Smooth muscle cell (in vitro differentiated cells): ENCODE results near the gene ADAMTS17. TPM values are rescaled to one million over a fixed set of nuclear protein-coding genes. Genes with fewer than 3 reads are reported as not detected.

Source experiments
- DNase-seq: peaks from one replicate; lab custom pipeline; 2025; ENCODE audit not compliant: unreplicated experiment; lab: John Stamatoyannopoulos, UW
- H2AFZ ChIP-seq: fragments of 200-600 bp; sonication (generic); 2 replicates; pipeline ENCODE4 v1.6.0; 2016; ENCODE audit warnings: antibody characterized with exemption, low read depth, mild to moderate bottlenecking
- H3F3A ChIP-seq: fragments of 200-600 bp; sonication (generic); 2 replicates; pipeline ENCODE4 v1.6.0; 2017; ENCODE audit warnings: antibody characterized with exemption, low read depth
- H3K27ac ChIP-seq: fragments of 200-600 bp; sonication (generic); 2 replicates; pipeline ENCODE4 v1.5.1; 2016; ENCODE audit warnings: low read depth, mild to moderate bottlenecking
- H3K27me3 ChIP-seq: fragments of 200-600 bp; sonication (generic); 2 replicates; pipeline ENCODE4 v1.6.1; 2016; ENCODE audit warnings: low read depth, mild to moderate bottlenecking
- H3K36me3 ChIP-seq: fragments of 200-600 bp; sonication (generic); 2 replicates; pipeline ENCODE4 v1.5.1; 2016; ENCODE audit warnings: low read depth
- H3K4me1 ChIP-seq: fragments of 200-600 bp; sonication (generic); 2 replicates; pipeline ENCODE4 v1.5.1; 2016; ENCODE audit warnings: low read depth
- H3K4me2 ChIP-seq: fragments of 200-600 bp; sonication (generic); 2 replicates; pipeline ENCODE4 v1.6.0; 2016; ENCODE audit warnings: mild to moderate bottlenecking
- H3K4me3 ChIP-seq: fragments of 200-600 bp; sonication (generic); 2 replicates; pipeline ENCODE4 v1.5.1; 2016; ENCODE audit warnings: mild to moderate bottlenecking
- H3K79me2 ChIP-seq: fragments of 200-600 bp; sonication (generic); 2 replicates; pipeline ENCODE4 v1.6.0; 2016; ENCODE audit warnings: low read depth, mild to moderate bottlenecking
- H3K9ac ChIP-seq: fragments of 200-600 bp; sonication (generic); 2 replicates; pipeline ENCODE4 v1.6.0; 2016; ENCODE audit warnings: low read depth
- H3K9me3 ChIP-seq: fragments of 200-600 bp; sonication (generic); replicated peaks from 2 replicates; pipeline ENCODE4 v1.5.1; 2016; ENCODE audit warnings: low read depth
- H4K20me1 ChIP-seq: fragments of 200-600 bp; sonication (generic); 2 replicates; pipeline ENCODE4 v1.6.0; 2016; ENCODE audit warnings: low read depth
- CTCF ChIP-seq: fragments of 200-600 bp; sonication (generic); IDR thresholded peaks from 2 replicates; pipeline ENCODE4 v1.5.1; 2017; ENCODE audit warnings: borderline replicate concordance, mild to moderate bottlenecking, antibody characterized with exemption; ENCODE audit not compliant: insufficient read depth, poor library complexity, severe bottlenecking
- WGBS: methylation state at CpG from one replicate; pipeline ENCODE4 v1.1.7; 2016; ENCODE audit warnings: low lambda C conversion rate; 5-methylcytosine and 5-hydroxymethylcytosine counted together
- polyA plus RNA-seq: library from polyadenylated mRNA; unstranded; fragments of >200 nt; fragmentation: Nextera tagmentation; extraction: Ambion mirVana; gene quantifications from 2 replicates; pipeline ENCODE4 v1.2.1, GENCODE V29; 2016
- total RNA-seq: library from RNA; depleted of rRNA; stranded (reverse); fragments of >200 nt; gene quantifications from 2 replicates; pipeline ENCODE4 v1.2.3, GENCODE V29; 2014

ADAMTS17 gene
- total and polyA plus RNA-seq, 2 experiments from 2014 or later, result 0.63 to 3.1 TPM

GRCh38 chr15:99961011-99961441 lies 380.7 kb downstream of the ADAMTS17 start:
- DNase-seq, result no peak
- H3K4me2 ChIP-seq, result no peak overlapping the region

GRCh38 chr15:99959326-99959725 lies 382.4 kb downstream of the ADAMTS17 start:
- Histone ChIP-seq H3K27ac (no peak overlapping the region), H3K9me3 (no peaks in the 10 kb centered on the region), H3K4me3 (no peak overlapping the region), H3K36me3 (no peaks in the 10 kb centered on the region), H3K4me1 (no peaks in the 10 kb centered on the region), H3K9ac (no peak overlapping the region), H2AFZ (no peak overlapping the region), H3K27me3 (peaks cover 8% of the 10 kb centered on the region), H4K20me1 (no peaks in the 10 kb centered on the region), H3F3A (no peaks in the 10 kb centered on the region), H3K79me2 (no peaks in the 10 kb centered on the region), H3K4me2 (no peak overlapping the region)
- TF ChIP-seq CTCF, result no peak
- 95% methylated on average over 6 of the region's 6 CpGs for WGBS
- DNase-seq, result no peak

More at GRCh38 chr15:99961011-99961441, 380.7 kb downstream of the ADAMTS17 start:
- Histone ChIP-seq H4K20me1 (no peaks in the 10 kb centered on the region), H3K9me3 (no peaks in the 10 kb centered on the region), H3F3A (no peaks in the 10 kb centered on the region), H3K9ac (no peak overlapping the region), H3K27me3 (peaks cover 8% of the 10 kb centered on the region), H3K36me3 (no peaks in the 10 kb centered on the region), H3K27ac (no peak overlapping the region), H3K4me3 (no peak overlapping the region), H2AFZ (no peak overlapping the region), H3K79me2 (no peaks in the 10 kb centered on the region), H3K4me1 (no peaks in the 10 kb centered on the region)
- peak; percentile 58 for TF ChIP-seq CTCF
- WGBS, result 19% methylated on average over 12 of the region's 12 CpGs

GRCh38 chr15:99958426-99959097 lies 383.2 kb downstream of the ADAMTS17 start:
- 80% methylated on average over 7 of the region's 7 CpGs for WGBS
- no peak overlapping the region for H3K4me3 ChIP-seq
- no peaks in the 10 kb centered on the region for H3K79me2 ChIP-seq
- H3K4me2 ChIP-seq, result no peak overlapping the region
- no peak overlapping the region for H3K9ac ChIP-seq
- no peaks in the 10 kb centered on the region for H3K9me3 ChIP-seq
- H3K4me1 ChIP-seq, result no peaks in the 10 kb centered on the region
- peaks cover 8% of the 10 kb centered on the region for H3K27me3 ChIP-seq
- no peak overlapping the region for H2AFZ ChIP-seq
- no peak for TF ChIP-seq CTCF
- no peak overlapping the region for H3K27ac ChIP-seq
- H3K36me3 ChIP-seq, result no peaks in the 10 kb centered on the region
- H4K20me1 ChIP-seq, result no peaks in the 10 kb centered on the region
- no peak for DNase-seq
- H3F3A ChIP-seq, result no peaks in the 10 kb centered on the region

- H3K4me1 ChIP-seq, result no peaks in the 10 kb centered on the region
- no peak overlapping the region for H3K27ac ChIP-seq
- no peak overlapping the region for H3K4me2 ChIP-seq
- no peak overlapping the region for H3K9ac ChIP-seq
- DNase-seq, result no peak
- no peak overlapping the region for H3K4me3 ChIP-seq
- H3K27me3 ChIP-seq, result peaks cover 8% of the 10 kb centered on the region
- no peak for TF ChIP-seq CTCF
- H3F3A ChIP-seq, result no peaks in the 10 kb centered on the region
- 98% methylated on average over 2 of the region's 2 CpGs for WGBS
- H3K79me2 ChIP-seq, result no peaks in the 10 kb centered on the region
- no peak overlapping the region for H2AFZ ChIP-seq
- no peaks in the 10 kb centered on the region for H3K9me3 ChIP-seq
- H3K36me3 ChIP-seq, result no peaks in the 10 kb centered on the region
- no peaks in the 10 kb centered on the region for H4K20me1 ChIP-seq
Measured at GRCh38 chr15:99957642-99958013, 384.1 kb downstream of the ADAMTS17 start.
